H1 (cell line): ENCODE data around the gene TBC1D24. TPM values are rescaled to one million over a fixed set of nuclear protein-coding genes. Genes with fewer than 3 reads are reported as not detected.

Experiments
- ASH2L ChIP-seq: fragments of 200-600, 300-600 bp; sonication (generic); IDR thresholded peaks from one replicate; pipeline ENCODE4 v1.7.1; 2017; ENCODE audit warnings: low read length
- RFX5 ChIP-seq: IDR thresholded peaks from 2 replicates; pipeline ENCODE4 v1.6.1; 2011; ENCODE audit warnings: low read depth, low read length, improper control_type of control experiment, borderline replicate concordance
- SIRT6 ChIP-seq: IDR thresholded peaks from one replicate; pipeline ENCODE4 v1.7.1; 2012; ENCODE audit warnings: low read length, inconsistent platforms
- SUZ12 ChIP-seq: fragments of 200-600 bp; sonication (generic); IDR thresholded peaks from 2 replicates; pipeline ENCODE4 v1.6.1; 2012; ENCODE audit warnings: mild to moderate bottlenecking, inconsistent platforms, low read length, moderate library complexity, mixed read lengths
- polyA plus RNA-seq, 7 experiments: library from polyadenylated mRNA; depleted of rRNA in 3 of 7; stranded (reverse) in 5 of 7; unstranded in 2 of 7; fragments of >200 nt in 5 of 7; fragments of 200-250 nt in 2 of 7; gene quantifications; 1 replicate in 5 of 7; 2 replicates in 1 of 7; 4 replicates in 1 of 7; pipeline versions ENCODE4 v1.2.1 to v1.2.3, GENCODE V29; 2011 to 2013; ENCODE audit warnings: missing spikeins in 2 of 7, mixed read lengths in 2 of 7
- total RNA-seq: library from RNA; stranded (reverse); fragmentation: NEBNext Ultra II Directional; extraction: Animal tissue kit (Norgen Biotek cat#: 25700); gene quantifications from 2 replicates; pipeline ENCODE4 v1.2.1, GENCODE V29; 2021
- TF ChIP-seq, protein P1 (sequence below), 3 experiments: IDR thresholded peaks; 1 replicate in 2 of 3; 2 replicates in 1 of 3; pipeline versions ENCODE4 v1.5.1 to v1.6.1; 2011; ENCODE audit warnings: low read length in 3 of 3, mild to moderate bottlenecking in 3 of 3, inconsistent platforms in 2 of 3, low read depth in 1 of 3, moderate library complexity in 1 of 3; ENCODE audit not compliant: insufficient read depth in 1 of 3; ENCODE audit errors: control extremely low read depth in 1 of 3

TBC1D24 gene
- total and polyA plus RNA-seq, 2 of the 8 experiments (the other 6 are each of a cell fraction or from before 2014, with no cell fraction given): 8.7 to 21.5 TPM

DNA sequence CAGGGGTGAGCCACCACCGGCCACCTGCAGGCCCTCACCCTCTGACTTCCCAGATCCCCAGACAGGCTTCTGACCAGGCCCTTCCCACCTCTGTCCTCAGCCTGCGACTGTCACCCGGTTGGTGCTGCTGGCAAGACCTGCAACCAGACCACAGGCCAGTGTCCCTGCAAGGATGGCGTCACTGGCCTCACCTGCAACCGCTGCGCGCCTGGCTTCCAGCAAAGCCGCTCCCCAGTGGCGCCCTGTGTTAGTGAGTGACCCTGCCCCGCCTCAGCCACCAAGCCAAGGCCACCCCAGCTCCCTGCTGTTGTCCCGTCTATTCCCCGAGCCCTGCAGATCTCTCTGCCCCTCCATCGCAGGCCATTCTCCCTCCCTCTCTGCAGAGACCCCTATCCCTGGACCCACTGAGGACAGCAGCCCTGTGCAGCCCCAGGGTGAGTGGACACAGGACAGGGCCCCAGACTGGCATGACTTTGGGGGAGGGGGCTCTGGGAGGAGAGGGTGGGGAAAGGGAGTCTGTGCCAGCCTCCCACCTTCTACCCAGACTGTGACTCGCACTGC, 2.0 kb upstream of the TBC1D24 start (continued):
- TF ChIP-seq, protein P1, sequence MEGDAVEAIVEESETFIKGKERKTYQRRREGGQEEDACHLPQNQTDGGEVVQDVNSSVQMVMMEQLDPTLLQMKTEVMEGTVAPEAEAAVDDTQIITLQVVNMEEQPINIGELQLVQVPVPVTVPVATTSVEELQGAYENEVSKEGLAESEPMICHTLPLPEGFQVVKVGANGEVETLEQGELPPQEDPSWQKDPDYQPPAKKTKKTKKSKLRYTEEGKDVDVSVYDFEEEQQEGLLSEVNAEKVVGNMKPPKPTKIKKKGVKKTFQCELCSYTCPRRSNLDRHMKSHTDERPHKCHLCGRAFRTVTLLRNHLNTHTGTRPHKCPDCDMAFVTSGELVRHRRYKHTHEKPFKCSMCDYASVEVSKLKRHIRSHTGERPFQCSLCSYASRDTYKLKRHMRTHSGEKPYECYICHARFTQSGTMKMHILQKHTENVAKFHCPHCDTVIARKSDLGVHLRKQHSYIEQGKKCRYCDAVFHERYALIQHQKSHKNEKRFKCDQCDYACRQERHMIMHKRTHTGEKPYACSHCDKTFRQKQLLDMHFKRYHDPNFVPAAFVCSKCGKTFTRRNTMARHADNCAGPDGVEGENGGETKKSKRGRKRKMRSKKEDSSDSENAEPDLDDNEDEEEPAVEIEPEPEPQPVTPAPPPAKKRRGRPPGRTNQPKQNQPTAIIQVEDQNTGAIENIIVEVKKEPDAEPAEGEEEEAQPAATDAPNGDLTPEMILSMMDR (IDR thresholded peaks at IDR 0.05; ENCODE audit: control extremely low read depth in 1 of 3, insufficient read depth in 1 of 3, low read depth in 1 of 3, low read length in 3 of 3): no peak
- TF ChIP-seq RFX5 (no peak), ASH2L (no peak), SUZ12 (no peak), SIRT6 (no peak)
